ENCODE data around the gene SPAG17. TPM values are rescaled to one million over a fixed set of nuclear protein-coding genes. Genes with fewer than 3 reads are reported as not detected.

The SPAG17 gene
- total RNA-seq, 2 donors from 2014 or later = not detected

DNA sequence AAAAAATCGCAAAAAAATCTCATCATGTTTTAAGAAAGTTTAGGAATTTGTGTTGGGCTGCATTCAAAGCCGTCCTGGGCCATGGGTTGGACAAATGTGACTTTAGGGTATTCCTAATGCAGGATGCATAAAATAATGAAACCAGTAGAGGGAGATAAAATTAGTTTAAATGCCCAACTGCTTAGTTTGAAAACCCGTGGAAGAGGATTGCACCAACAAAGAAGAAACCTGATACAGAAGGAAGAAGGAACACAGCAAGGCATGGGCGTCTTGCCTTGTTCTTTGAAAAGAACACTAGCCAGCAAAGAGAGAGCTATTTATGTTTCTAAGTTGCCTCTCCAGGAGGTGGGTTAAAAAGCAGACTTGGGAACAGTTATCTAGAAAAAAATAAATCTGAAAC, 217.6 kb downstream of the SPAG17 start:
- H3K27me3 ChIP-seq = no peaks in the 10 kb centered on the region
- no peaks in the 10 kb centered on the region for H3K9me3 ChIP-seq
- intact Hi-C loops (cut with DNase I) = no loop called here
- H3K36me3 ChIP-seq = no peaks in the 10 kb centered on the region
- no peak overlapping the region for H3K9ac ChIP-seq (ENCODE audit: low read depth in 2 of 2, low read length in 2 of 2)
- DNase-seq = no peak
- no peaks in the 10 kb centered on the region for H3K4me1 ChIP-seq
- no peak overlapping the region for H3K4me3 ChIP-seq
- TF ChIP-seq CTCF (IDR thresholded peaks at IDR 0.05) = no peak
- no peak overlapping the region for H3K27ac ChIP-seq

DNA sequence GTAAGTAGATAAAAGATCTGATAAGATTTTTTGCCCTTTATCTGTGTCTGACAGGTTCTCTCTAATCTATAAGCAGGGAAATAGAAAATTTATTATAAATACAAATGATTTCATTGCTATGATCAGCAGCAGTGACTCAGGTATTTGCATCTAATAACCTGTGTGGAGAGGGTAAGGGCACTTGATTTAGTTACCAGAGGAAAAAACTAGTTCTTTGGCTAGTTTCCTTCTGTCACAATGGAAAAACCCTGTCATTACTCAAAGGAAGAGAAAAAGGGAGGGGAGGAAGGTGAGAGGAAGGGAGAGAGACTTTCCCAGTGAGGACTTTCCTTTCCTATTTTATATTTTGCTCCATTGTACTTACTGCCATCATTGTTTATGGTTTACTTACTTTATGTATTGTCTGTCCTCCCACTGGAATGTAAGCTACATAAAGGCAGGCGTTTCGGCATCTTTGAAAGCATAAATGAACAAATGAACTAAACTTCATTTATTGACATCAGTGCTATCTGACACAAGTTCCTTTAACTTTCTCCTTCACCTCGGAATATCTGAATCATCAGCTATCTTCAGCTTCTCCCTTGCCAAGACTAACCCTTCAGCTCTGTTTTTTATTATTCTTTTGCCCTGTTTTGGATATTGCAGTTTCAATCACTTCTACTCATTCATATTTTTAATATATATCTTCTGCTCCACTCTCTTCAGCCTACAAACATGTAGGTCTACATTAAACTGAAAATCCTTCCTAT, 220.6 kb downstream of the SPAG17 start:
- Histone ChIP-seq H3K36me3 (no peaks in the 10 kb centered on the region), H3K4me3 (no peak overlapping the region), H3K9ac (ENCODE audit: low read depth in 2 of 2, low read length in 2 of 2) (no peak overlapping the region), H3K9me3 (no peaks in the 10 kb centered on the region), H3K27ac (no peak overlapping the region), H3K27me3 (no peaks in the 10 kb centered on the region), H3K4me1 (no peaks in the 10 kb centered on the region)
- TF ChIP-seq CTCF (IDR thresholded peaks at IDR 0.05) = no peak
- intact Hi-C loops (cut with DNase I) = no loop called here
- DNase-seq = no peak

DNA sequence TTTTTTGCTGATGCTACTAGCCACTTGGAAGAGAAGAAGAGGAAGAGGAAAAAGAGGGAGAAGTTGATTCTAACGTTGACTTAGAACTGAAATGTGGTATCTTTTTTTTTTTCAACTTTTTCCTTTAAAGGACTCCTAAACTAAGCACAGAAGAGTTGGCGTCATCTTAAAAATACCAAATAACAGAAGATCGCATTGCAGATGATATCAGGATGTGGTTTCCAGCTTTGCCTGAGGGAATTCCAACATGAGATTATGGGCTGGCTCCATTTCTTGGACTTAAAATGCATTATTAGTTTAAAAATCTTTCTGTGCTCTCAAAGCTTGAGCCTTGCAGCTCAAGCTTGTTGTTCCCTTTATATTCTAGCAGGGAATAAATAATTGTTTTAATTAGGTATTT, 225.7 kb downstream of the SPAG17 start:
- H3K9ac ChIP-seq (ENCODE audit: low read depth in 2 of 2, low read length in 2 of 2) = no peak overlapping the region
- peaks cover 4% of the 10 kb centered on the region for H3K36me3 ChIP-seq
- no peaks in the 10 kb centered on the region for H3K27me3 ChIP-seq
- no peak overlapping the region for H3K4me3 ChIP-seq
- no peaks in the 10 kb centered on the region for H3K9me3 ChIP-seq
- no peak for TF ChIP-seq CTCF (IDR thresholded peaks at IDR 0.05)
- no peak overlapping the region for H3K27ac ChIP-seq
- no peaks in the 10 kb centered on the region for H3K4me1 ChIP-seq
- intact Hi-C loops (cut with DNase I) = no loop called here
- no peak for DNase-seq

DNA sequence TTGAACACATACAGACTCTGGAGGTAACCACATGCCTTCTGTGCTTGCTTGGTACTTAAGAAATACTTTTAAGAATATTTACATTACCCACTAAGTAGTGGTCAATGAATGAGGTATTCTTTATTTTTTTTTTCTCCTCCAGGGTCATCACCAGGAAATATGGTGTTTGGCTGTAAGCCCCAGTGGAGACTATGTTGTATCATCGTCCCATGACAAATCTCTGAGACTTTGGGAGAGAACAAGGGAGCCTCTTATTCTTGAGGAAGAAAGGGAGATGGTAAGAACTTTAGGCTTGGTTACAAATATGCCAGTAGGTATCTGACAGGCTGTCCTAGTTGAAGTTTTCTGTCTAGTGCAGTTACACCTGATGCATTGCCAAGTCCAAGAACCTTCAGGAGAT, 232.6 kb downstream of the SPAG17 start:
- Histone ChIP-seq H3K9ac (ENCODE audit: low read depth in 2 of 2, low read length in 2 of 2) (no peak overlapping the region), H3K4me3 (no peak overlapping the region), H3K4me1 (no peaks in the 10 kb centered on the region), H3K9me3 (no peaks in the 10 kb centered on the region), H3K36me3 (peaks cover 4% of the 10 kb centered on the region), H3K27me3 (no peaks in the 10 kb centered on the region), H3K27ac (no peak overlapping the region)
- intact Hi-C loops (cut with DNase I) = no loop called here
- DNase-seq = no peak
- no peak for TF ChIP-seq CTCF (IDR thresholded peaks at IDR 0.05)

GRCh38 chr1:117942293-117942692, 242.7 kb downstream of the SPAG17 start:
- no peaks in the 10 kb centered on the region for H3K27me3 ChIP-seq
- no peaks in the 10 kb centered on the region for H3K4me1 ChIP-seq
- no peak overlapping the region for H3K27ac ChIP-seq
- H3K36me3 ChIP-seq = peaks cover 4% of the 10 kb centered on the region
- no peak overlapping the region for H3K4me3 ChIP-seq
- no peak for DNase-seq
- H3K9me3 ChIP-seq = no peaks in the 10 kb centered on the region
- intact Hi-C loops (cut with DNase I) = no loop called here
- TF ChIP-seq CTCF (IDR thresholded peaks at IDR 0.05) = no peak
- H3K9ac ChIP-seq (ENCODE audit: low read depth in 2 of 2, low read length in 2 of 2) = no peak overlapping the region

All from colonic mucosa (tissue), 4 donors.